Smooth muscle cell (in vitro differentiated cells): ENCODE results near the gene POU3F3. TPM values are rescaled to one million over a fixed set of nuclear protein-coding genes. Genes with fewer than 3 reads are reported as not detected.

Experiments
- DNase-seq: peaks from one replicate; lab custom pipeline; 2025; ENCODE audit not compliant: unreplicated experiment; lab: John Stamatoyannopoulos, UW
- H2AFZ ChIP-seq: fragments of 200-600 bp; sonication (generic); 2 replicates; pipeline ENCODE4 v1.6.0; 2016; ENCODE audit warnings: antibody characterized with exemption, low read depth, mild to moderate bottlenecking
- H3F3A ChIP-seq: fragments of 200-600 bp; sonication (generic); 2 replicates; pipeline ENCODE4 v1.6.0; 2017; ENCODE audit warnings: antibody characterized with exemption, low read depth
- H3K27ac ChIP-seq: fragments of 200-600 bp; sonication (generic); 2 replicates; pipeline ENCODE4 v1.5.1; 2016; ENCODE audit warnings: low read depth, mild to moderate bottlenecking
- H3K27me3 ChIP-seq: fragments of 200-600 bp; sonication (generic); 2 replicates; pipeline ENCODE4 v1.6.1; 2016; ENCODE audit warnings: low read depth, mild to moderate bottlenecking
- H3K36me3 ChIP-seq: fragments of 200-600 bp; sonication (generic); 2 replicates; pipeline ENCODE4 v1.5.1; 2016; ENCODE audit warnings: low read depth
- H3K4me1 ChIP-seq: fragments of 200-600 bp; sonication (generic); 2 replicates; pipeline ENCODE4 v1.5.1; 2016; ENCODE audit warnings: low read depth
- H3K4me2 ChIP-seq: fragments of 200-600 bp; sonication (generic); 2 replicates; pipeline ENCODE4 v1.6.0; 2016; ENCODE audit warnings: mild to moderate bottlenecking
- H3K4me3 ChIP-seq: fragments of 200-600 bp; sonication (generic); 2 replicates; pipeline ENCODE4 v1.5.1; 2016; ENCODE audit warnings: mild to moderate bottlenecking
- H3K79me2 ChIP-seq: fragments of 200-600 bp; sonication (generic); 2 replicates; pipeline ENCODE4 v1.6.0; 2016; ENCODE audit warnings: low read depth, mild to moderate bottlenecking
- H3K9ac ChIP-seq: fragments of 200-600 bp; sonication (generic); 2 replicates; pipeline ENCODE4 v1.6.0; 2016; ENCODE audit warnings: low read depth
- H3K9me3 ChIP-seq: fragments of 200-600 bp; sonication (generic); replicated peaks from 2 replicates; pipeline ENCODE4 v1.5.1; 2016; ENCODE audit warnings: low read depth
- H4K20me1 ChIP-seq: fragments of 200-600 bp; sonication (generic); 2 replicates; pipeline ENCODE4 v1.6.0; 2016; ENCODE audit warnings: low read depth
- WGBS: methylation state at CpG from one replicate; pipeline ENCODE4 v1.1.7; 2016; ENCODE audit warnings: low lambda C conversion rate; 5-methylcytosine and 5-hydroxymethylcytosine counted together
- polyA plus RNA-seq: library from polyadenylated mRNA; unstranded; fragments of >200 nt; fragmentation: Nextera tagmentation; extraction: Ambion mirVana; gene quantifications from 2 replicates; pipeline ENCODE4 v1.2.1, GENCODE V29; 2016
- total RNA-seq: library from RNA; depleted of rRNA; stranded (reverse); fragments of >200 nt; gene quantifications from 2 replicates; pipeline ENCODE4 v1.2.3, GENCODE V29; 2014
- TF ChIP-seq, protein P1 (sequence below): fragments of 200-600 bp; sonication (generic); IDR thresholded peaks from 2 replicates; pipeline ENCODE4 v1.5.1; 2017; ENCODE audit warnings: borderline replicate concordance, mild to moderate bottlenecking, antibody characterized with exemption; ENCODE audit not compliant: insufficient read depth, poor library complexity, severe bottlenecking

POU3F3 gene
- total RNA-seq = not detected in 2 replicates
- not detected in 2 replicates for polyA plus RNA-seq

DNA sequence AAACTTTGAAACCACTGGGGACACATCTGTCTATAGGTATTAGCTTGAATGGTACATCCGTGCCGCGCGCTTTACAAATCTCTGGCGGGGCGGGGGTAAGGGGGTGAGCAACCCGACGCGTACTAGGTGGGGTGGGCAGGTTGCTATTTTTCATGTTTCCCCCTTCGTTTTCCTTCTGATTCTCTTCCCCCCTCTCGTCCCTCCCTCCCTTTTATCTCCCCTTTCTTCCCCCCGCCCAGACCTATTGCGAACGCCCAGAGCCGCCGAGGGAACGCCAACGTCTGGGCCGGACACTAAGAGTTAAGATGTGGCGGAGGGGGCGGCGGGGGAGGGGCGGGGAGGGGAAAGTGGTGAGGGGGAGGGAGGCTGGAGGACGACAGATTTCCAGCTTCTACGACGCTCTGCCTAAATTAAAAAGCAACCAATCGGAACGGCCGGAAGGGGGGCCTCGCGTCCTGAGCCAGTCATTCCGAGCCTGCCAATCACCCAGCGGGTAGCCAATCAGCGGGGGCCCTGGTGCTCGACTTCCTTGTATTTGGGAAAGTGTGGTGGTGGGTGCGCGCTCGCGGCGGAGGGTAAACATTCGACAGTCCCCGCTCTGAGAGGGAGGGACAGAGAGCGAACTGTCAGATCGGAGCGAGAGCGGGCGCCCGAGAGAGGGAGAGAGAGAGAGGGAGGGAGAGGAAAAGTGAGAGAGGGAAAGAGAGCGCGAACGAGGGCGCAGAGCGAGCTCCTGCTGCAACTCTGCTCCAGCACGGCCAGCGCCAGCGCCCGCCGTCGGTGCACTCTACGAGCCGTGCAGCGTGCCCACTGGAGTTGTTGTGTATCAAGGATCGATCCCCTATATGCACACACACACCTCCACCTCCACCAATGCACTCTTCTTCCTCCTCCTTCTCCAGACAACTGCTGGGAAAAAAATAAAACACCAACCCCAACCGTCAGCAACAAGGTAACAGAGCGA is at the start of gene POU3F3:
POU3F3 (plus strand) TSS at position 582 of the 964 bp plus-strand sequence. CDS start 1,396 bp downstream, outside the sequence.
- H3K27me3 ChIP-seq = peaks cover 90% of the 10 kb centered on the region
- H3K4me1 ChIP-seq = peaks cover 17% of the 10 kb centered on the region
- peak within 1 kb of the TSS; percentile 54 for H2AFZ ChIP-seq
- TF ChIP-seq, protein P1, sequence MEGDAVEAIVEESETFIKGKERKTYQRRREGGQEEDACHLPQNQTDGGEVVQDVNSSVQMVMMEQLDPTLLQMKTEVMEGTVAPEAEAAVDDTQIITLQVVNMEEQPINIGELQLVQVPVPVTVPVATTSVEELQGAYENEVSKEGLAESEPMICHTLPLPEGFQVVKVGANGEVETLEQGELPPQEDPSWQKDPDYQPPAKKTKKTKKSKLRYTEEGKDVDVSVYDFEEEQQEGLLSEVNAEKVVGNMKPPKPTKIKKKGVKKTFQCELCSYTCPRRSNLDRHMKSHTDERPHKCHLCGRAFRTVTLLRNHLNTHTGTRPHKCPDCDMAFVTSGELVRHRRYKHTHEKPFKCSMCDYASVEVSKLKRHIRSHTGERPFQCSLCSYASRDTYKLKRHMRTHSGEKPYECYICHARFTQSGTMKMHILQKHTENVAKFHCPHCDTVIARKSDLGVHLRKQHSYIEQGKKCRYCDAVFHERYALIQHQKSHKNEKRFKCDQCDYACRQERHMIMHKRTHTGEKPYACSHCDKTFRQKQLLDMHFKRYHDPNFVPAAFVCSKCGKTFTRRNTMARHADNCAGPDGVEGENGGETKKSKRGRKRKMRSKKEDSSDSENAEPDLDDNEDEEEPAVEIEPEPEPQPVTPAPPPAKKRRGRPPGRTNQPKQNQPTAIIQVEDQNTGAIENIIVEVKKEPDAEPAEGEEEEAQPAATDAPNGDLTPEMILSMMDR = no peak
- peak within 1 kb of the TSS; percentile 82 for H3K4me2 ChIP-seq
- H3K79me2 ChIP-seq = no peaks in the 10 kb centered on the region
- H4K20me1 ChIP-seq = no peaks in the 10 kb centered on the region
- H3K27ac ChIP-seq = no peak within 1 kb of the TSS
- DNase-seq = no peak
- peak within 1 kb of the TSS; percentile 40 for H3K4me3 ChIP-seq
- H3K36me3 ChIP-seq = no peaks in the 10 kb centered on the region
- H3K9me3 ChIP-seq = no peaks in the 10 kb centered on the region
- WGBS = 2% methylated on average over 49 of the region's 65 CpGs
- no peak within 1 kb of the TSS for H3K9ac ChIP-seq
- no peaks in the 10 kb centered on the region for H3F3A ChIP-seq

DNA sequence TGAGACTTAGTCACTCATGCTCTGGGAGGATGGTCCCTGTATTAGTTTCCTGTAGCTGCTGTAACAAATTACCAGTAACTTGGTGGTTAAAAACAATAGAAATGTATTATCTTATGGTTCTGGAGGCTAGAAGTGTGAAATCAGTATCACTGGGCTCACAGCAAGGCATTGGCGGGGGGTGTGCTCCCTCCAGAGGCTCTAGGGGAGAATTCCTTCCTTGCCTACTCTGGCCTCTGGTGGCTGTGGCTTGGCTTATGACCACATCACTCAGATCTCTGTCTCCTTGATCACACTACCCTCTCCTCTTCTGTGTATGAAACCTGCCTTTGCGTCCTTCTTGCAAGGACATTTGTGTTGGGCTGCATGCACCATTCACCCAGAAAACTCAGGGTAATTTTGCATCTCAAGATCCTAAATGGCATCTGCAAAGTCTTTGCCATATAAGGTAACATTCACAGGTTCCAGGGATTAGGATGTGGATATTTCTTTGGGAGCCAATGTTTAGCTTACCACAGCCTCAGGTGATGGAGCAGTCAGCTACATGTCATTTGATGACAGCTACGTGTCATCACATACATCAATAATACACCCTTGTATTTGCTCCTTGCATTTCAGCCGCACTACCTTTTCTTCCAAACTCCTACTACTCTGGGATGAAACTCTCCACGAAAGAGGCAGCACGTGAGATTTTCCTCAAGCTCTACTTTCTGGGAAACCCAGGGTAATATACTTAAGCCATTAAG is 49.6 kb upstream of the POU3F3 start:
- DNase-seq = no peak
- 86% methylated on average over 6 of the region's 6 CpGs for WGBS
- Histone ChIP-seq H4K20me1 (no peaks in the 10 kb centered on the region), H2AFZ (no peak overlapping the region), H3K4me3 (no peak overlapping the region), H3K4me2 (no peak overlapping the region), H3K9ac (no peak overlapping the region), H3K27me3 (no peaks in the 10 kb centered on the region), H3K36me3 (no peaks in the 10 kb centered on the region), H3K79me2 (no peaks in the 10 kb centered on the region), H3K9me3 (no peaks in the 10 kb centered on the region), H3F3A (no peaks in the 10 kb centered on the region), H3K4me1 (no peaks in the 10 kb centered on the region), H3K27ac (no peak overlapping the region)
- TF ChIP-seq, protein P1 = no peak

DNA sequence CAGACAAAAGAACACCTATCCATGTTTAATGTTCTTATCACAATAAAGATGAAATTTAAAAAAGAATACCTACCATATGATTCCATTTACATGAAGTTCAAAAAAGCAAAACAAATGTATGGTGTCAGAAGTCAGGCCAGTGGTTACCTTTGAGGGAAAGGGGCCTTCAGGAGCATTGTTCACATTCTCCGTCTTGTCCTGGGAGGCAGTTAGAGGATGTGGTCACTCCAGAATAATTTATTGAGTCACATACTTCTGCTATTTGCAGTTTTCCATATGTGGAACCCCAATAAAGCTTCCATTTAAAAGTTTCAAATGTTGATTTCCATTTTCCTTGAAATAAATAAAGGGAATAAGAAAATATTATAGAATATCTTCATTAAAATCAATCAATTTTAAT is 41.6 kb upstream of the POU3F3 start:
- no peaks in the 10 kb centered on the region for H3K27me3 ChIP-seq
- no peak overlapping the region for H3K27ac ChIP-seq
- H3K9ac ChIP-seq = no peak overlapping the region
- no peak overlapping the region for H3K4me3 ChIP-seq
- no peak overlapping the region for H2AFZ ChIP-seq
- H3K4me1 ChIP-seq = no peaks in the 10 kb centered on the region
- no peaks in the 10 kb centered on the region for H3K79me2 ChIP-seq
- 72% methylated on average over 1 of the region's 1 CpG for WGBS
- no peaks in the 10 kb centered on the region for H4K20me1 ChIP-seq
- H3F3A ChIP-seq = no peaks in the 10 kb centered on the region
- TF ChIP-seq, protein P1 = no peak
- H3K9me3 ChIP-seq = no peaks in the 10 kb centered on the region
- H3K4me2 ChIP-seq = no peak overlapping the region
- no peaks in the 10 kb centered on the region for H3K36me3 ChIP-seq
- no peak for DNase-seq
